Stimulated activated CD4-positive, alpha-beta T cell treated with anti-CD3 and anti-CD28 coated beads, Interleukin-1b, Interleukin-23, amount 100 ng/mL, for 4 hours (primary cell): ENCODE data around the gene IKZF3.
"Not testable (repeated sequence)": the region's sequence is repeated elsewhere in the genome, so short reads cannot be mapped to it uniquely, and the experiment has no call there.

Source experiments
- DNase-seq, 2 donors: peaks; one replicate each; pipeline ENCODE4 v3.0.0-alpha.2; 2020; ENCODE audit warnings: low read depth in 2 of 2

IKZF3 gene

DNA sequence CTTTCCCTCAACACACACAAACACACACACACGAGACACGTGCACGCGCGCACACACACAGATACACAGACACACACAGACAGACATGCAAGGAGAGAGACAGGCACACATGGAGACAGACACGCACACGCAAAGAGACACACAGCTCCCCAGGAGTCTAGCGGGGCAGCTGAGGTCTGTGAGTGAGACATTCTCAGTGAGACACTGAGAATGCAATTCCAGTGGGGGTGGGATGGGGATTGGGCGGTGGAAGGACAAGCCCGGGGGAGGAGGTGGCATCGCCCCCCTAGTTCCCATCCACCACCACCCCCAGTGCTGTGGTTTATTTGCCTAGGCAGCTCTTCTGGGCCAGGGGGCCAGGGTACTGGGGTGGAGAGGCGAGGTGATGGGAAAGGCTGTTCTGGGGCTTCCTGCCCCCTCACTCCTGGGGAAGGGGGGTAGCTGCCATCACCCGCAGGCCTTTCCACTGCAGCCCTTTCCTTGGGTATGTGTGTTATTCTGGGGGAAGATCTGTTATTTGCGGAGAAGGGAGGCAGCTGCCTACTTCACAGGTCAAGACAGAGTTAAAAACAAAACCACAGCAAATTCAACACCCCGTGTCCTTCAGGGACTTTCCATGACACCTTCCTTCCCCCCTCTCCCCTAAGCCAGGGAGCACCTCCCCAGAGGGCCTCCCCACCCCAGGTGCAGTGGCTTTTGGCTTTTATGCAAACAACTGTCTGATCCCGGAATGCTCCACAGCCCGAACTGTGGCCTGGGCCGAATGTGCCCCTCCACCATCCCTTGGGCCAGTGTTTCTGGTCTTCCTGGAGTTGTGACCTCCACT lies 108.3 kb downstream of the IKZF3 start:
- DNase-seq: peak; percentile 30 to 37

DNA sequence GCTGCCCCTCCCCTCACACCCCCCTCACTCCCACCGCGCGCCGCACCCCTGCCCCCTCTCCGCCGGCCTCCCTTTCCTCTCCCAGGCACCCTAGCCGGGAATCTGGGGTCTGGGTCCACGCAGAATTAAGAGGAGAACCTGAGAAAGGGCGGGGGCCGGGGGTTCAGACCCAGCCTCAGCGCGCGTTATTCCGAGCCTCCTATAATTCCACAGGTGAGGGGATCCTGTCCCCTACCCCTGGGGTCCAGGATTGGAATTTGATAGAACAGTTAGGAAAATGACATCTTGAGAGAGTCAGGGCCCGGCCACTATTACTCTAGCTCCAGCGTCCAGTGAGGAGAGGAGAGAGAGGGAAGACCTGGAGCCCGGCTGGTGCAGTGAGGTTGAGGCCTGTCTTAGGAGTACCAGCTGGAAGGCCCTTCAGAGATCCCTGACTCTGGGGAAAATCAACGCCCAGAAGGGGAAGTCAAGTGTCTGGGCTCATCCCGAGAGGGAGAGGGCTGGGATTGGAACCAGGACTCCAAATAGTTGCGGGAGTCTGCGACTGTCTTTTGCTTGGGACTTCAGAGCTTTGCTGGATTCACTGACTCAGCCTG lies 109.1 kb downstream of the IKZF3 start:
- no peak for DNase-seq

DNA sequence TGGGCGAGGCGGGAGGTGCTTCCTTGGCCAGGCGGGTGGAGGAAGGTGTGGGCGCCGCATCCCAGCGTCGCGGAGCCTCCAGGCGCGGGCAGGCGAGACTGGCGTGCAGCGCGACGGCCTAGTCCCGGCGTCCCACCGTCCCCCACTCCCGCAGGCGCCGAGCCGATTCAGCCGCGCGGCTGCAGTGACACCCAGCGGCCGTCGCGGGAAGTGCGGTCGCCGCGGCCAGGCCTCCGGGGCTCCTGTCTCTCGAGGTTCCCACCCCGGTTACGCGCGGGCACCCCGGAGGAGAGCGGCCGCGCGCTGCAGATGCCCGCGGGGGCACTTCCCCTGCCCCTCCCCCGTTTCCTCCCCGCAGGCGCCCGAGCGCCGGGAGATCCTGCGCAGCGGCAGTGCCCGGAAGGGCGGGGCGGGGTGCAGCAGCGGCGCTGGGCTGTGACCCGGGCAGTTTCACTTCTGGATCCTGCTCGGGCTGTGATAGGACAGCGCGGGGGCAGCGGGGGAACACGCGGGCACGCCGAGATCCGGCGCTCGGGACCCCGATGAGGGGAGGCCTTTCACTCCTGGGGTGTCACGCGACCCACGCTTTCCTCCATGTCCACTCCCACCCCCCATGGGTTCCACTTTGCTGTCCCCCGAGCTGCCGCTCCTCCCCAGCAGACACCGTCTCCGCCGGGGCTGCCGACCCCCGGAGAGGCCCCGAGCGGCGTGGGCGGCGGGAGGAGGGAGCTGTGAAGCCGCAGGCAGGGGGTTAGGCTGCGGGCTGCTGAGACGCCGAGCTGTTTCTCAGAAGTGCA lies 109.8 kb downstream of the IKZF3 start:
- peak; percentile 88 to 89 for DNase-seq

- peak; percentile 56 to 62 for DNase-seq
These were observed 110.5 kb downstream of the IKZF3 start for GRCh38 chr17:39753514-39754160.

DNA sequence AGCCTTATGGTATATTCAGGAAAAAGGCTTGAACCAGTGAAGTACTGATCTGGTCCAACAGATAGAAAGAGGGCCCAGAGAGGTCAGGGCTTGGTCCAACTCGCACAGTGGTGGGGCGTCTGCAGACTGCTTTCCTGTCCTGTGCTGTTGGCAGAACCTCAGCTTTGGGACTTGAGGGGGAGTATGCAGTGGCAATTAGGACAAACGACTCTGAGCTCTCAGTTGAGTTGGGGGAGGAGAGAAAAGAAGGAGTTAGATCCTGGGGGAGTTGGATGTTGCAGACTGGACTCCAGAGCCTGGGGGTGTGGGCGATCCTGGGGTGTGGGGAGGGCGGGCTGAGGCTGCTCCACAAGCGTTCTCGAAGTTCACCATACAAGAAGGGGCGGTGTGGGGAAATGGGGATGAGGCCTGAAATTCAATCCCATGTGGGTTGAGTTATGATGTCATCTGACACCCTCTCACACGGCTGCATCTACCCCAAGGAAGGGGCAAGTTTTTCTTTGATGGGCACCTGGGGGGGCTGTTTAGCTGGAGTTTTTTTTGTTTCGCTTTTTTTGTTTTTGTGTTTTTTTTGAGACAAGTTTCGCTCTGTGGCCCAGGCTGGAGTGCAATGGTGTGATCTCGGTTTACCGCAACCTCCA lies 111.8 kb downstream of the IKZF3 start:
- no peak for DNase-seq

DNA sequence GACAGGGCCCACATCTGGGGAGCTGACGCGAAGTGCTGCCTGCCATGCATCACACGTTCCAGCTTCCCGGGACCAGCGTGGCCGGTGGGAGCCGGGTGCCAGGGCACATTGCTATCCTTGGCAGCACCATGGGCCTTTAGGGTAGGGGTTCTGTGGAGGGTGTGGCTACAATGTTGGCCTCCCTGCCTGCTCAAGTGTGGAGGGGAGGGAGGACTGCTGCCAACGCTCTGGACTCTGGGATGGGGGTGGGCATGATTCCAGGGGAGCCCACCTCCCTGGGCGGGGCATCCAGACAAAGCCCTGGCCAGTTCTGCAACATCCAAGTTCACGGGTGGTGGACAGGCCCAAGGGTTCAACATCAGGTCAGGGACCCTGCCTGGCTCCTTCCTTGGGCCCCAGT lies 112.5 kb downstream of the IKZF3 start:
- DNase-seq: no peak

- no peak for DNase-seq
These were observed 113.0 kb downstream of the IKZF3 start for GRCh38 chr17:39751016-39751543.

DNA sequence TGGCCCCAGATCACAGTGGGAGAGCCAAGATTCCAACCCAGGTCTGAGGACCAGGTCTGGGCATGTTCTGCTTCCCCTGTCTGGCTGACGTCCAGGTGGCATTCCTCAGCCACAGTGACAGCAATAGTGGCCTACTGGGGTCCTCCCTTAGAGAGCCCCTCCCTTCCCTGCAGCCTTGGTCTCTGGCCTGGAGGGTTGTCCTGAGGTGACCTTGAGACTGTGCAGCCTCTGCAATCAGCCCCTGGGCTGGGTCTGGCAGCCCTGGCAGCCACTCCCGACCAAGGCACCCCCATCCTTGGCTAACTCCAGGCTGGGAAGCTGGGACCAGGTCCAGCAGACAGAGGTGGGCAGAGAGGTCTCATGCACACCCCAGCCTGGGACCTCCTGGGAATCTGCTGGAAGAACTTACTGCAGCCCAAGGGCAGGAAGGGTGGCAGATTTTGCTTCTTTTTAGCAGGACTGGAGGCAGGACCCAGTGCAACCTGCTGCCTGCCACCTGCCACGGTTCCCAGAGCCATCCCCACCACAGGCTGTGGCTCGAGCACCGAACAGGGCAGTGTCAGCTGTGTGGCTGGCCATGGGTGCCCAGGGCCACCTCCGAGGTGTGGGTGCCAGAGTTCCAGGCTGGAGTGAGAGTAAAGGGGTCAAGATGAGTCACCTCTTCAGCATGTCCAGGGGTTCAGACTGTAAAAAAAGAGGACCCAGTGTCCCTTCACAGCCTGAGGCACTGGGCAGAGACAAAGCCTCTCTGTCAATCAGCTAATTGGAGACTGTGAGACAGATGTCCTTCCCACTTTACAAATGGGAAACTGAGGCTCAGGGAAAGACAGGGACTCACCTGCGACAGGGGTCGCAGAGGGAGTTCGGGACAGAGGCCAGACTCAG lies 113.7 kb downstream of the IKZF3 start:
- DNase-seq: no peak

GRCh38 chr17:39748444-39749034 lies 115.6 kb downstream of the IKZF3 start:
- DNase-seq: not testable (repeated sequence)

DNA sequence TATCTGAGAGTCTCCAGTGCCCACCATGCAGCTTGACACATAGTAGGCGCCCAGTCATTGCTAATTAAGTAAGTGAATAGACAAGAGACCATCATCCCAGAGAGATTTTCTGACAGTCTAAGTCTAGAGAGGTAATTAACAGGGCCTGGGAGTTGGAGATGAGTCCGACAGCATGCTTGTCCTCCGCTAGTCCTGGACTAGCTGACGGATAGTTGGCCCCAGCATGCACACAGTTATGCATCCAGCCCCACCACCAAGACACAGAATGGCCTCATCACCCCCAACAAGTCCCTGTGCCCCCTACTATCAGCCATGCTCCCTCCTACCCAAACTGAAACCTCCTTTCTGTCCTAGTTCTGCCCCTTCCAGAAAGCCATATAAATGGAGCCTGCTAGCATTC lies 116.4 kb downstream of the IKZF3 start:
- no peak for DNase-seq

GRCh38 chr17:39746145-39746461 lies 118.0 kb downstream of the IKZF3 start:
- no peak for DNase-seq

DNA sequence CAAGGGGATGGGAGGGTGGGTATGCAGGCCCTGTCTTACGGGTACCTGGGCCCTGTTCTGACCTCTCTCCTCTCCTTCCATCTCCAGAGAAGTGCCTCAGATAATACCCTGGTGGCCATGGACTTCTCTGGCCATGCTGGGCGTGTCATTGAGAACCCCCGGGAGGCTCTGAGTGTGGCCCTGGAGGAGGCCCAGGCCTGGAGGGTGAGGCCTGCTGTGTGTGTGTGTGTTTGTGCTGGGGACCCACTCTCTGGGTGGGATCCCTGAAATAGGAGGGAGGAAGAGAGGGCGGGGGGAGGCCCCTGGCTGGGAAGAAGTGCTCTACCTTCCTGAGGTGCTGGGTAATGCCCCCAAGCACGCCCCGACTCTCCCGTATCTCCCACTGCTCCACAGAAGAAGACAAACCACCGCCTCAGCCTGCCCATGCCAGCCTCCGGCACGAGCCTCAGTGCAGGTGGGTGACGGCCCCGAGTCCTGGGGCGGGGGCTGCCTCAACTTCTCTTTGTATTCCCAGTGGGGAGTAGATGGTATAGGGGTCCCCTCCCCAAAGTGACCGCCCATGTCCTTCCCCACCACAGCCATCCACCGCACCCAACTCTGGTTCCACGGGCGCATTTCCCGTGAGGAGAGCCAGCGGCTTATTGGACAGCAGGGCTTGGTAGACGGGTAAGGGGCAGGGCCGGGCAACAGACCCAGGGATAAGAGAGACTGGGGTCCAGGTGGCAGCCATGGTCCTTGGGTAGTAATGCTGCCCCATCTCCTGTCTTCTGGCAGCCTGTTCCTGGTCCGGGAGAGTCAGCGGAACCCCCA lies 118.6 kb downstream of the IKZF3 start:
- DNase-seq: no peak

DNA sequence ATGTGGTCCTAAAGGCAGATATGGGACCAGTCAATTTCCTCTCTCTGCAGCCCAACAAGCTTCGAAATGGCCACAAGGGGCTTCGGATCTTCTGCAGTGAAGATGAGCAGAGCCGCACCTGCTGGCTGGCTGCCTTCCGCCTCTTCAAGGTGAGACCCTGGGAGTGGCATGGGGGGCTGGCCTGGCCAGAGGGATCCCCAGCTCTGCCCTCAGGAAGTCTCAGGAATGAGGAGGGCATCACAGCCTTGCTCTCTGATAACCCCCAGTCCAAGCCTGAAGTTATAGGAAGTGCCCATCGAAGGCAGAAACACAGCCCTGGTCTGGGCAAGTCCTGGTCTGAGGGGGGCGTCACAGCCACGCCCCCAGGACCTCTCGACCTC lies 119.3 kb downstream of the IKZF3 start:
- no peak for DNase-seq

GRCh38 chr17:39744075-39744835 lies 119.9 kb downstream of the IKZF3 start:
- DNase-seq: no peak

GRCh38 chr17:39742856-39743436 lies 121.2 kb downstream of the IKZF3 start:
- DNase-seq: no peak

DNA sequence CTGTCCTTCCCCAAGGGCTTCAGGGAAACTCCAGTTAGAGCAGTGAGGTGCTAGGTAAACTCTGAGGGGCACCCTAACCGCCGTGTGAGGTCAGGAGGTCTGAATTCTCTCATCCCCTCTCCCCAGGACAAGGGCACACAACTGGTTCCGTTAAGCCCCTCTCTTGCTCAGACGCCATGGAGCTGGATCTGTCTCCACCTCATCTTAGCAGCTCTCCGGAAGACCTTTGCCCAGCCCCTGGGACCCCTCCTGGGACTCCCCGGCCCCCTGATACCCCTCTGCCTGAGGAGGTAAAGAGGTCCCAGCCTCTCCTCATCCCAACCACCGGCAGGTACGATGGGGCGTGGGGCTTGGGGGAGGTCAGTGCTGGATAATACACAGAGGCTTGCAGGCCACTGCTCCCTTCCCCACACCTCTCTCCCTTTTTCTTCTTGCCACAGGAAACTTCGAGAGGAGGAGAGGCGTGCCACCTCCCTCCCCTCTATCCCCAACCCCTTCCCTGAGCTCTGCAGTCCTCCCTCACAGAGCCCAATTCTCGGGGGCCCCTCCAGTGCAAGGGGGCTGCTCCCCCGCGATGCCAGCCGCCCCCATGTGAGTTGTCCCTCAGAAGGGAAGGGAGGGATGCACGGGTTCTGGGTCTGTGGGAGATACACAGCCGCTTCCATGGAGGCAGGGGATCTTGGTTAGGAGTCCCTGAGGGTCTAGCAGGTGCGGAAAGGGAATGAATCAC lies 121.8 kb downstream of the IKZF3 start:
- no peak for DNase-seq

DNA sequence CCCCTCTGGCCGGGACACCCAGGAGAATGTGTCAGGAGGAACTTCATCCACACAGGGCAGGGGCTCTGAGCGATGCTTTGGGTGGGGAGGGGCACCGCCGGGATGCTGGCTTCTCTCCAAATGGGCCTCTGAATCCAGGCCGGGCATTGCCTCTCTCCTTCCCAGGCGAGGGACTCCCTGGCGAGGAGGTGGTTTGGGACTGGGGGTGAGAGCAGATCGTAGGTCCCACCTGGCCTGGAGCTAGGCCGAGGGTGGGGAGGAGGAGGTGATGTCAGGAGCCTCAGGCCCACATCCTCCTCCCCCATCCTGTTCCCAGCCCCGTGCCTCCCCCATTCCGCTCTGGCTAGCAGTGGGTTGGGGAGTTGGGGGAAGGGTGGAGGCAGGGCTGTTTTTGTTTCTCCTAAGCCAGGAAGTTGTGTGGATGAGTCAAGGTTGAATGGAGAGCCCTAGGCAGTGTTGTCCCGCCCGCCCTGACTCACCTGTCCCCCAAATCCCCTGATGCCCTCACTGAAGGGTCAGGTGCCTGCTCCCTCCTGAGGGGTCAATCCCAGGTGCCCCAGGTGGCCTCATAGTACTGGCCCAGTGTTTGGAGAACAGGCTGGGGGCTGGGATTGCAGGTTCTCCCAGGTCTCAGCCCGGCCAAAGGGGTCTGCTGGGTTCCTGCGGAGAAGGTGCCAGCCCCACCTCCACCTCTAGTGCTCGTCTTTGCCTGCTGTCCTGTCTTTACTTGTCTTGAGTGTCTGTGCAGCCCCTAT lies 123.6 kb downstream of the IKZF3 start:
- DNase-seq: no peak
